Keratinocyte (primary cell): Measurements from ENCODE around the gene XG.
"Not testable (repeated sequence)": the region's sequence is repeated elsewhere in the genome, so short reads cannot be mapped to it uniquely, and the experiment has no call there.

Source experiments
- CTCF ChIP-seq, 3 experiments: IDR thresholded peaks in 1 of 3; conservative IDR thresholded peaks in 1 of 3; optimal IDR thresholded peaks in 1 of 3; 2 replicates in 2 of 3; 3 replicates in 1 of 3; pipeline versions ENCODE3 to v1.5.1; 2011; ENCODE audit warnings: low read length in 3 of 3, mild to moderate bottlenecking in 3 of 3, moderate library complexity in 2 of 3, control low read depth in 1 of 3, inconsistent platforms in 1 of 3; ENCODE audit not compliant: insufficient read depth in 2 of 3; ENCODE audit errors: extremely low read depth in 1 of 3
- EZH2 ChIP-seq: IDR thresholded peaks from one replicate; pipeline ENCODE4 v1.6.1; 2012; ENCODE audit warnings: inconsistent platforms, mild to moderate bottlenecking, low read length, moderate library complexity

GRCh38 chrX:2804858-2805257, 53.0 kb downstream of the XG start:
- not testable (repeated sequence) for TF ChIP-seq EZH2; CTCF (optimal IDR thresholded peaks at IDR 0.05 in 1 of 3, IDR thresholded peaks at IDR 0.05 in 1 of 3, conservative IDR thresholded peaks at IDR 0.05 in 1 of 3; ENCODE audit: extremely low read depth in 1 of 3, insufficient read depth in 2 of 3, low read length in 3 of 3)
